GM18520 (cell line): ENCODE data around the gene SLC9A4.
"Not testable (repeated sequence)": the region's sequence is repeated elsewhere in the genome, so short reads cannot be mapped to it uniquely, and the experiment has no call there.

Experiments used
- ATAC-seq: cut with Tn5 transposase; IDR thresholded peaks from one replicate; pipeline ENCODE4 v1.9.1; 2021; ENCODE audit not compliant: unreplicated experiment

The SLC9A4 gene

GRCh38 chr2:102540882-102541281 lies 67.9 kb downstream of the SLC9A4 start:
- ATAC-seq, result no peak

DNA sequence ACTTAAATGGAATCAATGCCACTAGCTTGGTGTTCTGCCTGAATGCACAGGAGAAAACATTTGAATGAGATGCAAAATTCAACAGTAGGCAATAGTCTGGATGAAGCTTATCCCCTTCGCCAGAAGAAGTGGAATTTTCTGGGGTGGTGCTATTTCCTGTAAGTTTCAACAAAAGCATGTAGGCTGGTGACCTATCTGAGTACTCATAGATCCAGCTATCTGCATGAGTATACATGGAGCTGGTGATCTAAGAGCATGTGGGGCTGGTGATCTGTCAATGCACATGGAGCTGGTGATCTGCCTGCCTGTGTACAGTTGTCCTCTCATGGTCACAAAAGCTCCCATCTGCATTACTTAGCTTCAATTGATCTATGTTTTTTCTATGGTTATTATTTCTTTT lies 71.2 kb downstream of the SLC9A4 start:
- no peak for ATAC-seq

GRCh38 chr2:102547462-102547861 lies 74.4 kb downstream of the SLC9A4 start:
- no peak for ATAC-seq

DNA sequence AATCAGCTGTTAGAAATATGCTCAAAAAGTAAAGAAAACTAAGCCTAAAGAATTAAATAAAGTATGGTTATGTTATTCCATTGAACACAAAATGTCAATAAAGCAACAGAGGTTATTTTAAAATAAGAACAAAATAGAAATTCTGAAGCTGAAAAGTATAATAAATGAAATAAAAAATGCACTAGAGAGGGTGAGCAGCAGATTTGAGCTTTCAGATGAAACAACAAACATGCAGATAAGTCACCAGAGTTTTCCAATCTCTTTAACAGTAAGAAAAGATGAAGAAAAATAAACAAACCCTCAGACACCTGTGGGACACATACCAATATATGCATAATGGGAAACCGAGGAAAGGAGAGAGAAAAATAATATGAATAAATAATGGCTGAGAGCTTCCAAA lies 76.0 kb downstream of the SLC9A4 start:
- ATAC-seq, result no peak

- no peak for ATAC-seq
Measured at GRCh38 chr2:102550151-102550550, 77.1 kb downstream of the SLC9A4 start.

- ATAC-seq, result no peak
Measured at GRCh38 chr2:102551329-102552096, 78.5 kb downstream of the SLC9A4 start.

DNA sequence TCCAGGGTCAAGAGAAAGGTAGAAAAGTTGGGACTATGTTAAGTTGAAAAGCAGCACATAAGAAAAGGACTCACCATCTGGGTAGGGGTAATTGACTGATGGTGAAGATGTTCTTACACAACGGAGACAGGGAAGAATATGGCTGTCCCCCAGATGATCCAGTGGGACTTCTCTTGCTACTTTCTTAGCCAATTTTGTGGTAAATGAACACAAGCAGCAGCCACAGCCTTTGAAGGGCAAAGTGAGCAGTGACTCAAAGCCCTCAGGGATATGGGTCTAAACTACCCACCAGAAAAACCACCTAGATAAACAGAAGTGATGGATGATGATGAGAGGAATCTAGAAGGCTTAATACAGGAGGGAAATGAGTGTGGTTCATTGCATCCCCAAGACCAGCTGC lies 80.6 kb downstream of the SLC9A4 start:
- ATAC-seq, result no peak

- ATAC-seq, result no peak
Measured at GRCh38 chr2:102558463-102558862, 85.4 kb downstream of the SLC9A4 start.

DNA sequence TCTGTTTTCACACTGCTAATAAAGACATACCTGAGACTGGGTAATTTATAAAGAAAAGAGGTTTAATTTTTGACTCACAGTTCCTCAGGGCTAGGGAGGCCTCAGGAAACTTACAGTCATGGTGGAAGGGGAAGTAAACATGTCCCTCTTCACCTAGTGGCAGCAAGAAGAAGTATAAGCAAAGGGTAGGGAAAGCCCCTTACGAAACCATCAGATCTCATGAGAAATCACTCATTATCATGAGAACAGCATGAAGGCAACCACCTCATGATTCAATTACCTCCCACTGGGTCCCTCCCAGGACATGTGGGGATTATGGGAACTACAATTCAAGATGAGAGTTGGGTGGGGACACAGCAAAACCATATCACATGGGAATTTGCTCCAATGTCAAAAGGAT lies 89.5 kb downstream of the SLC9A4 start:
- ATAC-seq, result not testable (repeated sequence)

GRCh38 chr2:102575888-102576287 lies 102.9 kb downstream of the SLC9A4 start:
- ATAC-seq, result no peak

- ATAC-seq, result no peak
Measured at GRCh38 chr2:102578376-102578775, 105.3 kb downstream of the SLC9A4 start.

GRCh38 chr2:102581911-102582310 lies 108.9 kb downstream of the SLC9A4 start:
- no peak for ATAC-seq

DNA sequence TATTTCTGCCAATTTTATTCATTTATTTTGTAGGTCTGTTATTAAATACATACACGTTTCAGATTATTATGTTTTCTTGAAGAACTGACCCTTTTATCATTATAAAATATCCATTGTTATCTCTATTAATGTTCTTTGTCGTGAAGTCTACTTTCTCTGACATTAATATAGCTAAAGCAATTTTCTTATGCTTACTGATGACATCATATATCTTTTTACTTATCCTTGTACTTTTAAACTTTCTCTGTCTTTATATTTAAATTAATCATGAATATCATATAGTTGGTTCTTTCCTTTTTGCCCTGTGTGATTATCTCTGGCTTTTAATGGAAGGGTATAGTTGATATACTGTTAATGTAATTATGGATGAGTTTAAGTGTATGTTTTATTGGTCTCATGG lies 109.8 kb downstream of the SLC9A4 start:
- ATAC-seq, result no peak
